IMR-90 (cell line): ENCODE data around the gene KLHL17. TPM values are rescaled to one million over a fixed set of nuclear protein-coding genes. Genes with fewer than 3 reads are reported as not detected.

ENCODE experiments used
- ATAC-seq: fragments of 200-7000 bp; cut with Tn5 transposase; 2 replicates; pipeline ENCODE4 v1.9.1; 2020; ENCODE audit warnings: low read depth, mild to moderate bottlenecking, moderate library complexity
- BruUV-seq: library from RNA; stranded (reverse); fragments of 400-500 nt; replicated peaks from 2 replicates; lab custom pipeline; 2021; lab: Mats Ljungman, UMichigan
- CTCF ChIA-PET: fragments of 300-600 bp; formaldehyde crosslinking; extraction: SDS; loops from one replicate; lab custom pipeline; 2021; ENCODE audit warnings: antibody characterized with exemption; lab: Yijun Ruan, JAX
- POLR2A ChIA-PET: fragments of 300-600 bp; sonication (Branson Sonifier 250); formaldehyde crosslinking; loops from one replicate; lab custom pipeline; 2022; ENCODE audit warnings: antibody characterized with exemption; ENCODE audit not compliant: unreplicated experiment; lab: Charles Lee
- DNase-seq: peaks from one replicate; pipeline ENCODE4 v3.0.0; 2013
- H2AFZ ChIP-seq: replicated peaks from 2 replicates; pipeline ENCODE3; 2013; ENCODE audit warnings: low read length, mild to moderate bottlenecking; ENCODE audit not compliant: poor library complexity
- H2AK5ac ChIP-seq: 2 replicates; pipeline ENCODE4 v1.6.1; 2013; ENCODE audit warnings: low read depth, low read length, inconsistent platforms
- H2AK9ac ChIP-seq: replicated peaks from 2 replicates; pipeline ENCODE3; 2013; ENCODE audit warnings: mild to moderate bottlenecking, low read depth, low read length, moderate library complexity; ENCODE audit not compliant: poor library complexity
- H2BK120ac ChIP-seq: 2 replicates; pipeline ENCODE4 v1.6.1; 2013; ENCODE audit warnings: low read depth, low read length, inconsistent platforms
- H2BK15ac ChIP-seq: 3 replicates; pipeline ENCODE4 v1.6.1; 2013; ENCODE audit warnings: low read depth, low read length, inconsistent platforms
- H2BK20ac ChIP-seq: 2 replicates; pipeline ENCODE4 v1.6.1; 2013; ENCODE audit warnings: low read depth, mild to moderate bottlenecking, inconsistent platforms, low read length, moderate library complexity
- H2BK5ac ChIP-seq: 2 replicates; pipeline ENCODE4 v1.6.1; 2013; ENCODE audit warnings: mild to moderate bottlenecking, low read depth, low read length, inconsistent platforms; ENCODE audit not compliant: poor library complexity, severe bottlenecking
- H3K14ac ChIP-seq: replicated peaks from 2 replicates; pipeline ENCODE4 v1.6.1; 2013; ENCODE audit warnings: low read depth, low read length, inconsistent platforms
- H3K18ac ChIP-seq: 2 replicates; pipeline ENCODE4 v1.6.1; 2013; ENCODE audit warnings: low read depth, low read length, control low read depth
- H3K23ac ChIP-seq: 2 replicates; pipeline ENCODE4 v1.6.1; 2013; ENCODE audit warnings: low read depth, low read length, inconsistent platforms
- H3K27ac ChIP-seq: 2 replicates; pipeline ENCODE4 v1.5.1; 2013; ENCODE audit warnings: mild to moderate bottlenecking, control low read depth, low read length; ENCODE audit not compliant: insufficient read depth
- H3K27me3 ChIP-seq: 2 replicates; pipeline ENCODE4 v1.6.1; 2013; ENCODE audit warnings: low read length; ENCODE audit not compliant: control insufficient read depth, insufficient read depth
- H3K36me3 ChIP-seq: 2 replicates; pipeline ENCODE4 v1.6.1; 2013; ENCODE audit warnings: low read length, mixed read lengths; ENCODE audit not compliant: control insufficient read depth, insufficient read depth
- H3K4ac ChIP-seq: 2 replicates; pipeline ENCODE4 v1.6.1; 2013; ENCODE audit warnings: low read depth, low read length, inconsistent platforms
- H3K4me1 ChIP-seq: 2 replicates; pipeline ENCODE4 v1.6.1; 2013; ENCODE audit warnings: low read length, mixed read lengths; ENCODE audit not compliant: control insufficient read depth, insufficient read depth
- H3K4me2 ChIP-seq: 2 replicates; pipeline ENCODE4 v1.6.1; 2013; ENCODE audit warnings: low read depth, mild to moderate bottlenecking, control low read depth, low read length, moderate library complexity
- H3K4me3 ChIP-seq: 2 replicates; pipeline ENCODE4 v1.5.1; 2013; ENCODE audit warnings: low read depth, mild to moderate bottlenecking, control low read depth, low read length, moderate library complexity; ENCODE audit not compliant: insufficient read depth
- H3K56ac ChIP-seq: 2 replicates; pipeline ENCODE4 v1.6.1; 2013; ENCODE audit warnings: low read length, inconsistent platforms; ENCODE audit not compliant: insufficient read depth; ENCODE audit errors: extremely low read depth
- H3K79me1 ChIP-seq, 2 experiments: 2 replicates each; pipeline ENCODE4 v1.6.1; 2013; ENCODE audit warnings: low read length in 2 of 2, inconsistent platforms in 1 of 2, low read depth in 1 of 2
- H3K9ac ChIP-seq: 2 replicates; pipeline ENCODE4 v1.6.1; 2013; ENCODE audit warnings: low read depth, low read length, control low read depth
- H3K9me1 ChIP-seq: 2 replicates; pipeline ENCODE4 v1.6.1; 2013; ENCODE audit warnings: low read length, inconsistent platforms; ENCODE audit not compliant: insufficient read depth
- H3K9me3 ChIP-seq: 2 replicates; pipeline ENCODE4 v1.6.1; 2013; ENCODE audit warnings: low read length; ENCODE audit not compliant: control insufficient read depth, insufficient read depth
- H4K20me1 ChIP-seq: 2 replicates; pipeline ENCODE4 v1.6.1; 2013; ENCODE audit warnings: low read length, inconsistent platforms; ENCODE audit not compliant: insufficient read depth
- H4K5ac ChIP-seq: 2 replicates; pipeline ENCODE4 v1.6.1; 2013; ENCODE audit warnings: mild to moderate bottlenecking, low read depth, low read length, control low read depth
- H4K8ac ChIP-seq, 2 experiments: 2 replicates each; pipeline ENCODE4 v1.6.1; 2013; ENCODE audit warnings: low read depth in 2 of 2, low read length in 2 of 2, control low read depth in 1 of 2, inconsistent platforms in 1 of 2
- H4K91ac ChIP-seq: 2 replicates; pipeline ENCODE4 v1.6.1; 2013; ENCODE audit warnings: low read depth, low read length, inconsistent platforms; ENCODE audit not compliant: insufficient read depth
- CEBPB ChIP-seq: IDR thresholded peaks from 2 replicates; pipeline ENCODE4 v1.6.1; 2012; ENCODE audit warnings: low read depth, low read length, improper control_type of control experiment
- CTCF ChIP-seq: conservative IDR thresholded peaks from 2 replicates; pipeline ENCODE4 v1.5.1; 2012; ENCODE audit warnings: mild to moderate bottlenecking, low read depth, low read length, improper control_type of control experiment
- MXI1 ChIP-seq: IDR thresholded peaks from 2 replicates; pipeline ENCODE4 v1.6.1; 2012; ENCODE audit warnings: low read depth, mild to moderate bottlenecking, low read length, moderate library complexity, borderline replicate concordance
- SMC3 ChIP-seq: fragments of 150-350 bp; IDR thresholded peaks from 2 replicates; pipeline ENCODE4 v1.6.1; 2016; ENCODE audit warnings: low read depth, mild to moderate bottlenecking, antibody characterized with exemption, low read length, moderate library complexity
- WGBS, 2 experiments: methylation state at CpG; one replicate each; pipeline versions ENCODE4 v1.1.5 to v1.1.7; 2013; ENCODE audit warnings: missing lambda C conversion rate in 2 of 2; ENCODE audit not compliant: insufficient read length in 1 of 2; ENCODE audit errors: extremely low coverage in 2 of 2; 5-methylcytosine and 5-hydroxymethylcytosine counted together
- dilution Hi-C: fragments of 300-500 bp; cut with HindIII; formaldehyde crosslinking; loops from one replicate; pipeline ENCODE4 v1.14.3; 2018; ENCODE audit warnings: low sequenced_read_pairs; ENCODE audit not compliant: unreplicated experiment
- in situ Hi-C: fragments of 300-500 bp; cut with MboI; formaldehyde crosslinking; loops from 3 replicates; pipeline ENCODE4 v1.14.3; 2019; ENCODE audit warnings: low sequenced_read_pairs, inconsistent platforms, mixed read lengths
- intact Hi-C: fragments of 100-400 bp; cut with micrococcal nuclease; formaldehyde crosslinking; loops from 2 replicates; pipeline ENCODE4 v1.10.0; 2022
- polyA plus RNA-seq, 3 experiments: library from polyadenylated mRNA; depleted of rRNA; stranded (reverse); fragments of >200 nt; gene quantifications; 2 replicates each; pipeline ENCODE4 v1.2.3, GENCODE V29; 2012; ENCODE audit warnings: low replicate concordance in 1 of 3
- total RNA-seq: library from RNA; depleted of rRNA; stranded (reverse); fragments of >200 nt; gene quantifications from 2 replicates; pipeline ENCODE4 v1.2.3, GENCODE V29; 2012

KLHL17 gene
- total and polyA plus RNA-seq, 2 of the 4 experiments (the other 2 are of a cell fraction) = 3.4 to 41.0 TPM

DNA sequence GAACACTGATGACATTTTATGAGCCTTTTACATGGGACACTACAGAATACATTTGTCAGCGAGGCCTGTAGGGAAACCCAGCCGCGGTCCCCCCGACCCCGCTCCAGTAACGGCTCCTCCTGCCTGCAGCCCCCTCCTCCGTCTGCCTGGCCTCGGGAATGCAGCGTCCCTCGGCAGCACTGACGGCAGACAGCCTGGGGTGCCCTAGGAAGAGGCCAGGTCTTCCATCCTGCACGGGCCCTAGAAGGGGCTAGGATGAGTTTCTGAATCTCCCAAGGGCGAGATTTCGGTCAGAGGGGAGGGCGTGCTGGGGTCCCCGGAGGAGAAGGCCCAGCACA, 28.2 kb upstream of the KLHL17 start:
- no peak overlapping the region for H3K27ac ChIP-seq
- H3K4me3 ChIP-seq = no peak overlapping the region
- no peak overlapping the region for H3K9ac ChIP-seq
- no peaks in the 10 kb centered on the region for H3K9me1 ChIP-seq
- dilution Hi-C loops = no loop called here
- no peaks in the 10 kb centered on the region for H3K9me3 ChIP-seq
- H2AFZ ChIP-seq = no peak overlapping the region
- no peaks in the 10 kb centered on the region for H3K79me1 ChIP-seq
- H4K5ac ChIP-seq = no peak overlapping the region
- no peak overlapping the region for H3K23ac ChIP-seq
- H2BK15ac ChIP-seq = no peak overlapping the region
- CTCF ChIA-PET = no interaction called here
- no peak overlapping the region for H3K4ac ChIP-seq
- no peaks in the 10 kb centered on the region for H3K4me1 ChIP-seq
- H2BK5ac ChIP-seq = no peak overlapping the region
- H3K36me3 ChIP-seq = peaks cover 9% of the 10 kb centered on the region
- H2BK20ac ChIP-seq = no peak overlapping the region
- intact Hi-C loops = no loop called here
- TF ChIP-seq MXI1 = no peak
- TF ChIP-seq CTCF = no peak
- TF ChIP-seq SMC3 = no peak
- no peak for TF ChIP-seq CEBPB
- H2AK5ac ChIP-seq = no peak overlapping the region
- H2BK120ac ChIP-seq = no peak overlapping the region
- in situ Hi-C loops = no loop called here
- H4K20me1 ChIP-seq = peaks cover 6% of the 10 kb centered on the region; the same call in 1 of the 2 replicates
- WGBS, 2 experiments = 80% methylated on average over 11 of the region's 16 CpGs; no CpG with 5 or more reads in 1 of the 2 experiments
- no peaks in the 10 kb centered on the region for H3K27me3 ChIP-seq
- no peak overlapping the region for H3K18ac ChIP-seq
- no peak for ATAC-seq
- H4K8ac ChIP-seq = no peak overlapping the region
- no peak overlapping the region for H2AK9ac ChIP-seq
- H3K56ac ChIP-seq = no peak overlapping the region
- H3K4me2 ChIP-seq = no peak overlapping the region
- POLR2A ChIA-PET = no interaction called here
- DNase-seq = no peak
- no peak overlapping the region for H4K91ac ChIP-seq
- no TSS peak for BruUV-seq
- H3K14ac ChIP-seq = no peak overlapping the region
